ENCODE data around the gene ERO1B. TPM values are rescaled to one million over a fixed set of nuclear protein-coding genes. Genes with fewer than 3 reads are reported as not detected.

ERO1B gene
- total and polyA plus RNA-seq, 2 of the 4 experiments (the other 2 are of a cell fraction), result 0.54 to 0.60 TPM

- Histone ChIP-seq H3K4me1 (ENCODE audit: control insufficient read depth, insufficient read depth, low read length) (peaks cover 2% of the 10 kb centered on the region; the same call in 1 of the 2 replicates), H3K56ac (ENCODE audit: extremely low read depth, insufficient read depth, low read length) (no peak overlapping the region), H2AK5ac (ENCODE audit: low read depth, low read length) (no peak overlapping the region), H3K23ac (ENCODE audit: low read depth, low read length) (no peak overlapping the region), H3K4me3 (ENCODE audit: insufficient read depth, low read depth, low read length) (no peak overlapping the region), H3K9ac (ENCODE audit: low read depth, low read length) (no peak overlapping the region), H2AFZ (replicated peaks; ENCODE audit: low read length, poor library complexity) (peak overlapping the region; percentile 60), H2AK9ac (replicated peaks; ENCODE audit: low read depth, low read length, poor library complexity) (no peak overlapping the region), H3K36me3 (ENCODE audit: control insufficient read depth, insufficient read depth, low read length) (peaks cover 6% of the 10 kb centered on the region), H4K20me1 (ENCODE audit: insufficient read depth, low read length) (no peaks in the 10 kb centered on the region), H4K8ac (ENCODE audit: low read depth in 2 of 2, low read length in 2 of 2) (no peak overlapping the region), H2BK5ac (ENCODE audit: low read depth, low read length, poor library complexity, severe bottlenecking) (no peak overlapping the region), H3K27ac (ENCODE audit: insufficient read depth, low read length) (no peak overlapping the region), H4K5ac (ENCODE audit: low read depth, low read length) (no peak overlapping the region), H3K14ac (replicated peaks; ENCODE audit: low read depth, low read length) (no peak overlapping the region), H2BK15ac (ENCODE audit: low read depth, low read length) (no peak overlapping the region), H3K27me3 (ENCODE audit: control insufficient read depth, insufficient read depth, low read length) (no peaks in the 10 kb centered on the region), H3K9me1 (ENCODE audit: insufficient read depth, low read length) (no peaks in the 10 kb centered on the region; the same call in 1 of the 2 replicates), H3K4me2 (ENCODE audit: low read depth, low read length) (no peak overlapping the region), H4K91ac (ENCODE audit: insufficient read depth, low read depth, low read length) (no peak overlapping the region), H3K79me1 (ENCODE audit: low read depth in 1 of 2, low read length in 2 of 2) (no peaks in the 10 kb centered on the region), H3K18ac (ENCODE audit: low read depth, low read length) (no peak overlapping the region), H2BK20ac (ENCODE audit: low read depth, low read length) (no peak overlapping the region), H3K4ac (ENCODE audit: low read depth, low read length) (no peak overlapping the region), H2BK120ac (ENCODE audit: low read depth, low read length) (no peak overlapping the region), H3K9me3 (ENCODE audit: control insufficient read depth, insufficient read depth, low read length) (no peaks in the 10 kb centered on the region)
- dilution Hi-C loops (cut with HindIII; ENCODE audit: low sequenced_read_pairs, unreplicated experiment) (no loop called here), intact Hi-C loops (cut with micrococcal nuclease) (no loop called here), in situ Hi-C loops (cut with MboI; ENCODE audit: low sequenced_read_pairs) (no loop called here)
- ChIA-PET CTCF (no interaction called here), POLR2A (ENCODE audit: unreplicated experiment) (interaction anchor here (0.6 kb wide), 1 partner anchor 30 kb away, joined by 3 read pairs; no protein-coding TSS in a partner anchor)
- DNase-seq (no peak), ATAC-seq (ENCODE audit: low read depth) (no peak)
- TF ChIP-seq RCOR1 (IDR thresholded peaks at IDR 0.05; ENCODE audit: insufficient replicate concordance, low read length) (no peak), RAD21 (IDR thresholded peaks at IDR 0.05; ENCODE audit: low read length) (no peak), POLR2A (IDR thresholded peaks at IDR 0.05; ENCODE audit: low read depth, low read length) (no peak), BHLHE40 (IDR thresholded peaks at IDR 0.05; ENCODE audit: low read depth, low read length) (no peak), NFE2L2 (IDR thresholded peaks at IDR 0.05; ENCODE audit: low read depth, low read length) (no peak), MAZ (IDR thresholded peaks at IDR 0.05; ENCODE audit: borderline replicate concordance, low read depth, low read length) (no peak), CTCF (conservative IDR thresholded peaks at IDR 0.05; ENCODE audit: low read depth, low read length) (no peak), CEBPB (IDR thresholded peaks at IDR 0.05; ENCODE audit: low read depth, low read length) (no peak), USF2 (IDR thresholded peaks at IDR 0.05; ENCODE audit: low read depth, low read length) (no peak), CHD1 (IDR thresholded peaks at IDR 0.05; ENCODE audit: low read depth, low read length) (no peak), MXI1 (IDR thresholded peaks at IDR 0.05; ENCODE audit: borderline replicate concordance, low read depth, low read length) (no peak), FOS (IDR thresholded peaks at IDR 0.05; ENCODE audit: low read depth, low read length) (no peak)
- TF ChIP-seq, protein P1, sequence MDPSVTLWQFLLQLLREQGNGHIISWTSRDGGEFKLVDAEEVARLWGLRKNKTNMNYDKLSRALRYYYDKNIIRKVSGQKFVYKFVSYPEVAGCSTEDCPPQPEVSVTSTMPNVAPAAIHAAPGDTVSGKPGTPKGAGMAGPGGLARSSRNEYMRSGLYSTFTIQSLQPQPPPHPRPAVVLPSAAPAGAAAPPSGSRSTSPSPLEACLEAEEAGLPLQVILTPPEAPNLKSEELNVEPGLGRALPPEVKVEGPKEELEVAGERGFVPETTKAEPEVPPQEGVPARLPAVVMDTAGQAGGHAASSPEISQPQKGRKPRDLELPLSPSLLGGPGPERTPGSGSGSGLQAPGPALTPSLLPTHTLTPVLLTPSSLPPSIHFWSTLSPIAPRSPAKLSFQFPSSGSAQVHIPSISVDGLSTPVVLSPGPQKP (IDR thresholded peaks at IDR 0.05; ENCODE audit: borderline replicate concordance, low read depth, low read length), result no peak
- BruUV-seq (replicated peaks), result no TSS peak
- 20% methylated on average over 1 of the region's 12 CpGs; no CpG with 5 or more reads in 1 of the 2 experiments for WGBS, 2 experiments (ENCODE audit: extremely low coverage in 2 of 2, insufficient read length in 1 of 2)
These were observed 106.0 kb downstream of the ERO1B start for GRCh38 chr1:236175642-236176336.
